ENCODE measurements around the gene CX3CL1. TPM values are rescaled to one million over a fixed set of nuclear protein-coding genes. Genes with fewer than 3 reads are reported as not detected.

Gene CX3CL1
- total RNA-seq, 1 donor from 2014 or later: 2.0 TPM

DNA sequence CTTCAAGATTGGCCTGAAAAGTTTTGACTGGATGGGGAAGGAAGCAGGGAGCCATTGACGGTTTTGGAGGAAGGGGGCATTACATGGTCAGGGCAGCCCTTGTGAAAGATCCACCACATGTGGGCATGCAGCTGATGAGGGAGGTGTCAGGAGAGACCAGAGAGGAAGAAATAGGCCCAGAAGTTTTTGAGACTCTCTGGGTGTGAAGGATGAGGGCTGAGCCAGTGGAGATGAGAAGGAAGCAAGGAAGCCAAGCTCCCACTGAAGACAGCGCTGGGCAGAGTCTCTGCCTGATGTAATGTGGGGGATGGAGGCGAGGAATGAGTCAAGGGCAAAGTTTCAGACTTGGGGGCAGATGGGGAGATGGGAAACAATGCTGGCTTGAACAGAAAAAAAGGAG, 32.8 kb downstream of the CX3CL1 start:
- DNase-seq (ENCODE audit: low read depth in 2 of 2): no peak

- DNase-seq (ENCODE audit: low read depth in 2 of 2): no peak
Observed at GRCh38 chr16:57406881-57407280, 34.6 kb downstream of the CX3CL1 start.

GRCh38 chr16:57407521-57408353, 35.4 kb downstream of the CX3CL1 start:
- DNase-seq (ENCODE audit: low read depth in 2 of 2): no peak

GRCh38 chr16:57409065-57409464, 36.8 kb downstream of the CX3CL1 start:
- peak in 1 of 2 donors; percentile 46 for DNase-seq (ENCODE audit: low read depth in 2 of 2)

- DNase-seq (ENCODE audit: low read depth in 2 of 2): peak; percentile 24 to 28
Observed at GRCh38 chr16:57409870-57410587, 37.7 kb downstream of the CX3CL1 start.

DNA sequence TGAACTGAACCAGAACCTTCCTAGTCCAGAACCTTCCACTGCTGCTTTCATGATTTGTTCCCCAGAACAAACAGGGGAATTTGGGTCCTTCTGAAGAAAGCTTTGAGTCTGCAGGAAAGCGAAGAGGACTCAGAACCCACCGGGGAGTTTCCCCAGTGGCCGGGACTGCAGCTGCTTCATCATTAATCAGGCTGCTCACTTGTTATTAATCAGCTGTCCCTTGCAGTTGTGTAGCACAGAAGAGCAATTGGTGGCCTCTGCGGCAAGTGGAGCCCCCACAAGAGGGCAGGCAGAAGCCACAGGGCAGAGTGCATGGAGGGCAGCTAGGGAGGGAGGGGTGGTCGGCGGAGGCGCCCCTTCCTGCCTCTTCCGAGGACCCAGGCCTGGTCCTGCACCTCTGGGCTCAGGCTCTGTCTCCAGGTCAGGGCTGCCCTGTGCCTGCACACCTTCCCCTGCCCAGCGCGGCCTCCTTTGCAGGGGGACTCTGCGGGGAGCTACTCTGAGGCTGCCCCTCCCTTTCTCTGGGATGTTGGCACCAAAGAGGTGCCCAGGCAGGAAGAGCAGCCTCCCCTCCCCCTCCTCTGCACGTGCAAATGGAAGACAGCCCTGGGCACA, 39.2 kb downstream of the CX3CL1 start:
- peak in 1 of 2 donors; percentile 20 for DNase-seq (ENCODE audit: low read depth in 2 of 2)

DNA sequence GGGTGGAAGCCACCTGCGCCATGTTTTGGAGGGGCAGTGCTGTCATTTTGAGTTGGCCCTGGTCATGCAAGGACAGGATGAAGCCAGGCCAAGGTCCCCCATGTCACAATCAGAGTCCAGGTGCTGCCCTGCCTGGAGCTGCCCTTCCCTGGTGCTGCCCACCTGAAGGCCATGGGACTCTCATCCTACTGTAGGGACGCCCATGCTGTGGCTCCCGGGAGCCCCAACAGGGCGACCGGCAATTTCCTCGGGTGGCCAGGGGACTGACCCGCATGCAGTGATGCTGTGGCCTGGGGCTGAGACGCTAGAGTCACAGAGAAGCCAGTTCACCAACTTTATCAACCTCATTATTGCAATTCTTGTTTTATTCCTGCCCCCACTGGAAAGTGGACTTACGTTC, 40.3 kb downstream of the CX3CL1 start:
- no peak for DNase-seq (ENCODE audit: low read depth in 2 of 2)

DNA sequence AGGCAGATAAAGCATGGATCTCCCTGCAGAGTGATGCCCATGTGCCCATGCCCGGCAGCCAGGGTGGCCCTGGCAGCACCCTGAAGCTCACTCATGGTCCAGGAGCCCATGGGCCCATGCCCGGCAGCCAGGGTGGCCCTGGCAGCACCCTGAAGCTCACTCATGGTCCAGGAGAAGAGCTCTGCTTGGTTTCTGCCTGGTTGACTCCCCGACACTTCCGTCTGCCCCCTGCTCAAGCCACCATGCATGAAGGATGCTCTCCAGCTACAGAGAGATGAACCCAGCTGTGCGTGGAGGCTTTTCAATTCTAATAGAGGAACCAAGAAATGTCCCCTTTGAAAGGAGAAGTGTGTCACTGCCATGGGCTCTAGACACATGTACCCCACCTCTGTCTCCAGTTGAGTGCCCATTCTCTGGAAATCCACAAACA, 41.0 kb downstream of the CX3CL1 start:
- no peak for DNase-seq (ENCODE audit: low read depth in 2 of 2)

GRCh38 chr16:57413733-57414132, 41.4 kb downstream of the CX3CL1 start:
- DNase-seq (ENCODE audit: low read depth in 2 of 2): no peak

DNA sequence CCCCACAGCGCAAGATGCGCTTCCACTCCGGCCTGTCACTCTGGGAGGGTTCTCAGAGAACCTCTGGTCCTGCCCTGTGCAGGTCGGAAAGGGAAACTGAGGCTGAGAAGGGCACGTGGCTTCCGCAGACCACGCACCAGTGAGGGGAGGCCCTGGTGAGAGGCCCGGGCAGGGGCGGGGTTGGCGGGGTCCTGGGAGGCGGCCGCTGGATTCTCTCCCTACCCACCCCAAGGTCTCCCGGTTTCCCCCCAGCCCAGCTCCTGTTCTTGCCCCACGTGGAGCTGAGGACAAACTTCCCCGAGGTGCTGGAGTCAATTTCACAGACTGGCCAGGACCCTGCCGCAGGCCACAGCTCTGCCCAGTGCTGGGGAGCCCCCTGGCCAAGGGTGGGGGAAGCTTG, 43.8 kb downstream of the CX3CL1 start:
- no peak for DNase-seq (ENCODE audit: low read depth in 2 of 2)

GRCh38 chr16:57419506-57419905, 47.2 kb downstream of the CX3CL1 start:
- no peak for DNase-seq (ENCODE audit: low read depth in 2 of 2)

- peak; percentile 64 to 80 for DNase-seq (ENCODE audit: low read depth in 2 of 2)
Observed at GRCh38 chr16:57422026-57422944, 50.0 kb downstream of the CX3CL1 start.

DNA sequence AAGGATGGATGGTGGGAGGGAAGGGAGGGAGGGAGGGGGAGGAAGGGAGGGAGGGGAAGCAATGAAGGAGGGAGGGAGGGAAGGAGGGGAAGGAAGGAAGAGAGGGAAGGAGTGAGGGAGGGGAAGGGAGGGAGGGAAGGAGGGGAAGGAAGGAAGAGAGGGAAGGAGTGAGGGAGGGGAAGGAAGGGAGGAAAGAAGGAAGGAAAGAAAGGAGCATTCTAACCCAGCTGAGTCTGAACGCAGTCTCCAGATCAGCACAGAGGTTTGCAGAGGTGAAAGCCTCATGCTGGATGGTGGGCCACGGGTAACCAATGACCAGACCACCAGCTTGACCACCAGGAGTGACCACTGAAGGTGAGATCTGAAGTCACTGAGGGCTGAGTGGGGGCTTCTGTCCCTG, 50.9 kb downstream of the CX3CL1 start:
- no peak for DNase-seq (ENCODE audit: low read depth in 2 of 2)

GRCh38 chr16:57424583-57424982, 52.3 kb downstream of the CX3CL1 start:
- DNase-seq (ENCODE audit: low read depth in 2 of 2): peak in 1 of 2 donors; percentile 40

DNA sequence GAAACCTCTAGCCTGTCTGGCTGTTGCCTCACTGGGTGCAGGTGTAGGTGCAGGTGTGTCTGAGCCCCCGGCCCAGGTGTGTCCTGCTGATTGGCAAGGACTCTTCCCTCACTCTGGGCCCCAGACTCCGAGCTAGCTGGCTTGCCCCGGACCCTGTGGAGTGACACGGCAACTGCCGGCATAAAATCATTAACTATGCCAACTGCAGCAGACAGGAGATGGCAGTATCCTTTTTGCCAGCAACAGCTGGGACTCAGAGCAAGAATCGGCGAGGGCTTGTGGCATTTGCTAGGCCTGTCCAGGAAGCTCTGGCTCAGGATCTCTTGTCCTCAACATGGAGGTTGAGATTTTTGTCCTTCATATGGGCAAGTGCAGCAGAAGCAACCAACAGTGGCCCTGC, 54.1 kb downstream of the CX3CL1 start:
- no peak for DNase-seq (ENCODE audit: low read depth in 2 of 2)

DNA sequence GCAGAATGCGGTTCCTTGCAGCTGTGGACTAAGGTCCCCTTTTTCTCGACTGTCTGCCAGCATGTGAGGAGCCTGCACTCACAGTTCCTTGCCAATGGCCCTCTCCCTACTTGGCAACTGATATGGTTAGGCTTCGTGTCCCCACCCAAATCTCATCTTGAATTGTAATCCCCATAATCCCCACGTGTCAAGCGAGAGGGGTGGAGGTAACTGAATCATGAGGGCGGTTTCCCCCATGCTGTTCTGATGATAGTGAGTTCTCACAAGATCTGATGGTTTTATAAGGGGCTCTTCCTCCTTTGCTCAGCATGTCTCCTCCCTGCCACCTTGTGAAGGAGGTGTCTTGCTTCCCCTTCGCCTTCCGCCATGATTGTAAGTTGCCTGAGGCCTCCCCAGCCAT, 55.0 kb downstream of the CX3CL1 start:
- no peak for DNase-seq (ENCODE audit: low read depth in 2 of 2)

DNA sequence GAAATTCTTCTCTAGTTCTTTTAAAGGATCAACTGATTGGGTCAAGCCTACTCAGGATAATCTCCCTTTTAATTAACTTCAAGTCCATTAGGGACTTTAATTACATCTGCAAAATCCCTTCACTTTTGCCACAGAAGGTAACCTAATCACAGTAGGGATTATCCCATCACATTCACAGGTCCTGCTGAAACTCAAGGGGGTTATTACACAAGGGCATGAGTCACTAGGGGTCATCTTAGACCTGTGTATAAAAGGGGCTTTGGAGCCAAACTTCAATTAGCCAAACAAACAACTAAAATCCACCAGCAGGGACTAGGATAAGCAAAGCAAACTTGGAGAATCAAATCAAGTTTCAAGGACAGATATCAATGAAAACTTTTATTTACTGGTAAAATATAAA, 55.5 kb downstream of the CX3CL1 start:
- DNase-seq (ENCODE audit: low read depth in 2 of 2): no peak

DNA sequence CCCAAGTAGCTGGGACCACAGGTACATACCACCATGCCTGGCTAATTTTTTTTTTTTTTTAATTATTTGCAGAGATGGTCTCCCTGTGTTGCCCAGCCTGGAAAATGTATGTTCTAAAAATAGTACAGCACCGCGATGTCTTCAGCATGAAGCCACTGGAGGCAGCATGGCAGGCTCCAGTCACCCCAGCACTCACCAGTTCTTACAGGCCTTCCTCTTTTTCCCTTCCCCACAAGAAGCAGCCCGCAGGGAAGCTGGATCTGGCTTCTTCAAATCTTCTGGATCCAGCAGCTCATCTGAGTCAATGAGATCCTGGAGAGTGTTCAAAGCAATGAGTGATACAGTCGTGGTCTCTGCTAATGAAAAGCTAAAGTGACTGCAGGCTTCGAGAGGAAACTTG, 58.7 kb downstream of the CX3CL1 start:
- no peak for DNase-seq (ENCODE audit: low read depth in 2 of 2)

- no peak for DNase-seq (ENCODE audit: low read depth in 2 of 2)
Observed at GRCh38 chr16:57432505-57432904, 60.2 kb downstream of the CX3CL1 start.

GRCh38 chr16:57432989-57433388, 60.7 kb downstream of the CX3CL1 start:
- DNase-seq (ENCODE audit: low read depth in 2 of 2): no peak

- no peak for DNase-seq (ENCODE audit: low read depth in 2 of 2)
Observed at GRCh38 chr16:57434003-57434402, 61.7 kb downstream of the CX3CL1 start.

Data from lung microvascular endothelial cell (primary cell).